Stimulated activated CD8-positive, alpha-beta memory T cell treated with anti-CD3 and anti-CD28 coated beads, Interleukin-12 subunit alpha, Interleukin-12 subunit beta, amount 100 ng/mL, for 1 hour (primary cell): ENCODE data around the gene LY6G6C.

Source experiments
- DNase-seq: peaks from one replicate; pipeline ENCODE4 v3.0.0-alpha.2; 2020; ENCODE audit warnings: low read depth

Gene LY6G6C

GRCh38 chr6:31705931-31706330, 15.6 kb downstream of the LY6G6C start:
- no peak for DNase-seq

GRCh38 chr6:31702819-31703716, 18.5 kb downstream of the LY6G6C start, which contains the start of gene ABHD16A:
ABHD16A (minus strand) TSS chr6:31703324; CDS start chr6:31703281, 43 bp downstream.
- peak; percentile 95 for DNase-seq

- no peak for DNase-seq
Observed at GRCh38 chr6:31702405-31702818, 19.1 kb downstream of the LY6G6C start.

GRCh38 chr6:31701666-31702404, 19.7 kb downstream of the LY6G6C start:
- DNase-seq = no peak

GRCh38 chr6:31700740-31701401, 20.7 kb downstream of the LY6G6C start:
- no peak for DNase-seq

GRCh38 chr6:31697555-31697954, 24.0 kb downstream of the LY6G6C start:
- no peak for DNase-seq

- no peak for DNase-seq
Observed at GRCh38 chr6:31693535-31693934, 28.0 kb downstream of the LY6G6C start.

- DNase-seq = no peak
Observed at GRCh38 chr6:31692886-31693285, 28.7 kb downstream of the LY6G6C start.

GRCh38 chr6:31692353-31692752, 29.2 kb downstream of the LY6G6C start:
- DNase-seq = no peak

GRCh38 chr6:31691564-31692108, 29.9 kb downstream of the LY6G6C start:
- DNase-seq = no peak

GRCh38 chr6:31691078-31691463, 30.5 kb downstream of the LY6G6C start:
- DNase-seq = no peak

- DNase-seq = no peak
Observed at GRCh38 chr6:31690231-31691077, 31.1 kb downstream of the LY6G6C start.

GRCh38 chr6:31689249-31690110, 32.1 kb downstream of the LY6G6C start:
- DNase-seq = no peak

GRCh38 chr6:31687860-31688693, 33.5 kb downstream of the LY6G6C start:
- DNase-seq = no peak

- DNase-seq = no peak
Observed at GRCh38 chr6:31687321-31687720, 34.2 kb downstream of the LY6G6C start.

- no peak for DNase-seq
Observed at GRCh38 chr6:31686483-31686882, 35.1 kb downstream of the LY6G6C start.

GRCh38 chr6:31683591-31683990, 38.0 kb downstream of the LY6G6C start:
- DNase-seq = no peak

- DNase-seq = no peak
Observed at GRCh38 chr6:31681135-31681671, 40.3 kb downstream of the LY6G6C start.
